Measurements from ENCODE around the gene URB2.

DNA sequence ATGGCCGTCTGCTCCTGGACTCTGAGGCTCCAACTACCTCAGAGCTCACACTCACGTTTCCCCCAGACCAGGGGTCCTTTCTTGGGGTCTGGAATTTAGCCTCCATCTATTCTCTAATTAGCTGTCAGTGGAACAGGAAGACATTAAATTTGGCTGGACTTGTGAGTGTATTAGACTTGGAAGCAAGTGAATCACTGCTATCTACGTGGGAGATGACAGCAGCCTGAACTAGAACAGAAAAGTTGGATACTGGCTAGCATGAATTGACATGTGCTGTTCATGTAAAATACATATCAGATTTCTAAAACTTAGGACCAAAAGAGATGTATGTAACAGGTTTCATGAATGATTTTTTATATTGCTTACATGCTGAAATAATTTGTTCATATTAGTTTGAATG is 28.2 kb upstream of the URB2 start:
- TF ChIP-seq CTCF (IDR thresholded peaks at IDR 0.05) (no peak), POLR2A (IDR thresholded peaks at IDR 0.05; ENCODE audit: low read depth) (no peak), POLR2AphosphoS5 (IDR thresholded peaks at IDR 0.05) (no peak)

Data from esophagus muscularis mucosa (tissue), 3 donors.